Activated CD4-positive, CD25-positive, alpha-beta regulatory T cell (primary cell): ENCODE results near the gene SLC37A3.
A peak's percentile ranks its signal among the peaks of the same experiment; 100 is the strongest.
"Not testable (repeated sequence)": the region's sequence is repeated elsewhere in the genome, so short reads cannot be mapped to it uniquely, and the experiment has no call there.

Source experiments
- DNase-seq, 4 experiments: peaks; one replicate each; lab custom pipeline; 2025; lab: John Stamatoyannopoulos, UW

Gene SLC37A3

GRCh38 chr7:140348161-140348849 lies 50.0 kb downstream of the SLC37A3 start:
- DNase-seq = no peak

- no peak for DNase-seq
Measured at GRCh38 chr7:140347218-140347617, 51.1 kb downstream of the SLC37A3 start.

GRCh38 chr7:140345426-140345825 lies 52.9 kb downstream of the SLC37A3 start:
- DNase-seq = no peak

GRCh38 chr7:140342727-140343514 lies 55.4 kb downstream of the SLC37A3 start:
- DNase-seq = no peak

- not testable (repeated sequence) for DNase-seq
Measured at GRCh38 chr7:140338959-140339358, 59.4 kb downstream of the SLC37A3 start.

- DNase-seq = no peak
Measured at GRCh38 chr7:140334341-140335057, 63.8 kb downstream of the SLC37A3 start.

GRCh38 chr7:140333686-140334085 lies 64.6 kb downstream of the SLC37A3 start:
- no peak for DNase-seq

GRCh38 chr7:140333223-140333622 lies 65.1 kb downstream of the SLC37A3 start:
- DNase-seq = no peak

GRCh38 chr7:140330595-140330994 lies 67.7 kb downstream of the SLC37A3 start:
- no peak for DNase-seq

- no peak for DNase-seq
Measured at GRCh38 chr7:140330128-140330527, 68.2 kb downstream of the SLC37A3 start.

- no peak for DNase-seq
Measured at GRCh38 chr7:140327261-140327661, 71.1 kb downstream of the SLC37A3 start.

GRCh38 chr7:140326116-140326928 lies 72.0 kb downstream of the SLC37A3 start:
- DNase-seq = peak in 3 of 4 experiments; percentile 5 to 11 (median 8)

- no peak for DNase-seq
Measured at GRCh38 chr7:140325600-140325999, 72.7 kb downstream of the SLC37A3 start.

GRCh38 chr7:140324714-140325113 lies 73.6 kb downstream of the SLC37A3 start:
- no peak for DNase-seq

GRCh38 chr7:140322759-140323158 lies 75.6 kb downstream of the SLC37A3 start:
- DNase-seq = no peak

- not testable (repeated sequence) for DNase-seq
Measured at GRCh38 chr7:140320078-140320477, 78.3 kb downstream of the SLC37A3 start.

GRCh38 chr7:140317999-140318398 lies 80.3 kb downstream of the SLC37A3 start:
- DNase-seq = no peak

- no peak for DNase-seq
Measured at GRCh38 chr7:140317597-140317996, 80.7 kb downstream of the SLC37A3 start.

- no peak for DNase-seq
Measured at GRCh38 chr7:140316165-140316661, 82.1 kb downstream of the SLC37A3 start.

- DNase-seq = no peak
Measured at GRCh38 chr7:140315498-140316164, 82.7 kb downstream of the SLC37A3 start.
